Esophagus mucosa (tissue), 1 donor: ENCODE data around the gene STK32B. TPM values are rescaled to one million over a fixed set of nuclear protein-coding genes. Genes with fewer than 3 reads are reported as not detected.

Experiments
- ATAC-seq: fragments of 200-7000 bp; cut with Tn5 transposase; one replicate; pipeline ENCODE4 v1.9.1; 2020
- total RNA-seq: library from RNA; stranded (reverse); gene quantifications from one replicate; pipeline ENCODE4 v1.2.4, GENCODE V29; 2023
- donor health status: DM: yes; HTN: yes; CAD: no.

STK32B gene
- total RNA-seq, 1 donor from 2014 or later: 0.28 TPM

- no peak for ATAC-seq
Measured at GRCh38 chr4:5455003-5455585, 403.8 kb downstream of the STK32B start.

- no peak for ATAC-seq
Measured at GRCh38 chr4:5456296-5456845, 405.1 kb downstream of the STK32B start.

- ATAC-seq: no peak
Measured at GRCh38 chr4:5458676-5459075, 407.4 kb downstream of the STK32B start.

- no peak for ATAC-seq
Measured at GRCh38 chr4:5459236-5459635, 408.0 kb downstream of the STK32B start.

GRCh38 chr4:5460106-5460801 lies 409.0 kb downstream of the STK32B start:
- no peak for ATAC-seq

- ATAC-seq: no peak
Measured at GRCh38 chr4:5461477-5461876, 410.2 kb downstream of the STK32B start.

GRCh38 chr4:5462254-5462835 lies 411.1 kb downstream of the STK32B start:
- ATAC-seq: no peak

- ATAC-seq: no peak
Measured at GRCh38 chr4:5462896-5463295, 411.6 kb downstream of the STK32B start.

- no peak for ATAC-seq
Measured at GRCh38 chr4:5463361-5463760, 412.1 kb downstream of the STK32B start.

- no peak for ATAC-seq
Measured at GRCh38 chr4:5463936-5464650, 412.8 kb downstream of the STK32B start.

- no peak for ATAC-seq
Measured at GRCh38 chr4:5465529-5465928, 414.2 kb downstream of the STK32B start.

- no peak for ATAC-seq
Measured at GRCh38 chr4:5465956-5466355, 414.7 kb downstream of the STK32B start.

- no peak for ATAC-seq
Measured at GRCh38 chr4:5467111-5467510, 415.8 kb downstream of the STK32B start.

- no peak for ATAC-seq
Measured at GRCh38 chr4:5469151-5469775, 418.0 kb downstream of the STK32B start.

- no peak for ATAC-seq
Measured at GRCh38 chr4:5469861-5470260, 418.6 kb downstream of the STK32B start.

GRCh38 chr4:5470318-5471198 lies 419.3 kb downstream of the STK32B start:
- no peak for ATAC-seq

GRCh38 chr4:5471206-5471605 lies 419.9 kb downstream of the STK32B start:
- ATAC-seq: no peak

GRCh38 chr4:5471691-5472090 lies 420.4 kb downstream of the STK32B start:
- ATAC-seq: no peak

- no peak for ATAC-seq
Measured at GRCh38 chr4:5472160-5472591, 420.9 kb downstream of the STK32B start.

GRCh38 chr4:5473125-5473524 lies 421.8 kb downstream of the STK32B start:
- no peak for ATAC-seq

GRCh38 chr4:5474756-5475155 lies 423.5 kb downstream of the STK32B start:
- ATAC-seq: no peak

GRCh38 chr4:5477613-5478012 lies 426.3 kb downstream of the STK32B start:
- no peak for ATAC-seq
